UCSD-AML1 (cell line): ENCODE results near the gene MGAT3.

ENCODE experiments used
- DNase-seq: peaks from one replicate; lab custom pipeline; 2025; ENCODE audit not compliant: unreplicated experiment; lab: John Stamatoyannopoulos, UW

Gene MGAT3

DNA sequence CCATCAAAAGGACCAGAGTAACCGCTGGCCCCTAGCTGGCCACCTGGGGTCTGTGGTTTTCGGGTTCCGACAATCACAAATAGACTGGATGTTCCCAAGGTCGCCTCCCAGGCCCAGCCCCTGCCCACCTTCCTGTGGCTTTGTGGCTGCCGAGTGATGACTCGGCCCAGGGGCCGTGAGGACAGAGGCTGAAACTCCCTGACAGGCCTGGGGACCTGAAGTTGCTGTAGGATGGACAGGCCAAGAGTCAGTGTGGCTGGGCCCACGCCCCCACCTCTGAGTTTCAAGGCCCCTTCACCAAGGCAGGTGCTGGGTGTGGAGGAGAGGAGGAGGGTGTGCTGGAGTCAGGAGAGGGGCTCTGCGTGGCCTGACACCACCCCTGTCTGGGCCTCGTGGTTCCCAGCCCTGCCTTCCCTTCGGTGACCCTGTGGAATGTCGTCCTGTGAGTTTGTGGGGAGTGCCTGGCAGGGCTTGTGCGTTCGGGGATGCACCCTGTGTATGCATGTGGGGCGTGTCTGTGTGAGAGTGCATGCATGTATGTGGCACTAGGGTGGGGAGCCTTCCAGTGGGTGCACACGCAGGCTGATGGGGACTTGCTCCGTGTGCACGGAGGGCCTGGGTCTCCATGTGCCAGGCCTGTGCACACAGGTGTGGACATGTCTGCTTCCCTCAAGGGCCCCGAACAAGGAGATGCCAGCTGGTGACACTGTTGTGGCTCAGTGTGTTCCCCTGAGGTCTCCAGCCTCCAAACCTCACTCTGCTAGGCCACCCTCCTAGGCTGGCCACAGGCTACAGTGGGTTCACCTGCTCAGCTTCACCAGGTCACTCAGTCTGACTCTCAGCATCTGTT is 8.4 kb upstream of the MGAT3 start:
- peak; percentile 68 for DNase-seq

DNA sequence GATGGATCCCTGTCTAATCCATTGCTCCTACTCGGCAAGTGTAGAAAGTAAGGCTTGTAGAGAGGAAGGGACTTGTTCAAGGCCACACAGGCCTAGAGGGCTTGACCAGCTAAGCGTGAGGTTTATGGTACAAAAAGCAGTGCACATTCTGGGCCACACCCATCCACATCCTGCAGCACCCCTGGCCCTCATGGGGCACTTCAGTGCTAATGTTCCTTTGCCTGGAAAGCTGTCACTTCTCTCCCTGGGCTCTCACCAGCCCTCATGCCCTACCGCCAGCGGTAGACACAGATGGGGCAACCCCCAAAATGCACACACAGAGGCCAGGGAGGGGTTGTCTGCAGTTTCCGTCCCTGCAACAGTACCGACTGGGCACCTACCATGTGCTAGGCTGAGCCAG is 7.1 kb upstream of the MGAT3 start:
- no peak for DNase-seq

DNA sequence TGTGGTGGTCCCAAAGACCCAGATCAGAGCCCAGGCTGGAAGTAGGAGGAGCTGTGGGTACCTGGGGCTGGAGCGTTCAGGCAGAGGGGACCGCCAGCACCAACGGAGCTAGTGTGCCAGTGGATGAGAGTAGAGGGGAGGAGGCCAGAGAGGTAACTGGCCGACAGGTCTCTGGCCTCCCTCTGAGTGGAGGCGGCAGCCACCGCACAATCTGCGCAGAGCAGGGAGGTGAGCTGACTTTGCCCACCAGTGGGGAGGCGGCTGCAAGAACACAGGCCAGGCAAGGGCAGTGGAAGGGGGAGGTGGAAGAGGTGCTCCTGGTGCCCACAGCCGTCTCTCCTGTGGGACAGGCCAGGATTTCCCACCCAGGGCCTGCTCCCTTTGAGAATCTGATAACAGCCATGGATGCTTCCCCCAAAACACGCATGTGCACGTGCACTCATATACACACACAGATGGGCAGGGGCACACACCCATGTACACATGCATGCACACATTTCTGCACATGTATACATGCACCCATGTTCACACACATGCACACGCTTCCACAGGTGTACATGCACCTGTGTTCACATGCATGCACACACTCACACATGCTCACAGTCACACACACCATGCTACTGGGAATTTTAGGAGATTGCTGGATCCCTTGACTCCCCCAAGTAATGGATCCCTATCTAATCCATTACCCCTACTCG is 6.4 kb upstream of the MGAT3 start:
- DNase-seq = no peak

DNA sequence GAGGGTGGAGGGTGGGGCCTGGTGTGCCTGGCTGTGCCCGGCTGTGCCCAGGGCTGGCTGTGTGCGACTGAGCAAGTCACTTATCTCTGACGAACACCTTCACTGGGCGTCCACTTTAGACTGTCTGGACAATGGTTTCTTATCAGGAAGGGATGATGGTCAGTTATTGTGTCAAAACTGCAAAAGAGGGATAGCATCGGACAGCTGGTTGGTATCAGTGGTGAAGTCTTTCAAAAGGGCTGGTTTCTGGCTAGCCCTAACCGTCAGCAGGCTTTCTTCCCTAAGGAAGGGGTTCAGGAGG is 4.1 kb upstream of the MGAT3 start:
- no peak for DNase-seq

DNA sequence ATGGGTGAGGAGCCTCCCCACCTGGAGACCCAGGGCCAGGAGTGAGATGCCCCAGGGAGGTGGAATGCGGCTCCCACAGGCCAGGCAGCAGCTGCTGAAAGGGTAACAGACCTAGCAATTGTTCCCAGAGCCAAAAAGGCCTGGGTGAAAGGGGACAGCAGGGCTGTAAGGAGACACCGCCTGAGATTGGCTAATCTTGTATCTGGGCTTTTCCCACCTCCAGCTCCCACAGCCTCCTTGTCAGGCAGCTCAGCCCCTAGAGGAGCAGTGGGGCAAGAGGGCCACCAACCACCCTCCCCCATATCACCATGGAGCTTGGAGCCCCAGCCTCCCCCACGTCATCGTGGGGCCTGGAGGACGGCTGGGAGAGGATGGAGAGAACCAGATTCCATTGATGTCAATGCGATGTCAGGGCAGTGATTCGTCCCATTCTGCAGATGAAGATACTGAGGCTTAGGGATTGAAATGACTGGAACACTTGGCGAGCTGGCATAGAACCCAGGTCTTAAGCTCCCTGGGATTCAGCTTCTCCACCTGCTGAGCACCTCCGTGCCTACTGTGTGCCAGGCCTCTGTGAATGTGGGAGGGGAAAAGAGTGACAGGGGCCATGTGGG is 2.9 kb upstream of the MGAT3 start:
- no peak for DNase-seq

DNA sequence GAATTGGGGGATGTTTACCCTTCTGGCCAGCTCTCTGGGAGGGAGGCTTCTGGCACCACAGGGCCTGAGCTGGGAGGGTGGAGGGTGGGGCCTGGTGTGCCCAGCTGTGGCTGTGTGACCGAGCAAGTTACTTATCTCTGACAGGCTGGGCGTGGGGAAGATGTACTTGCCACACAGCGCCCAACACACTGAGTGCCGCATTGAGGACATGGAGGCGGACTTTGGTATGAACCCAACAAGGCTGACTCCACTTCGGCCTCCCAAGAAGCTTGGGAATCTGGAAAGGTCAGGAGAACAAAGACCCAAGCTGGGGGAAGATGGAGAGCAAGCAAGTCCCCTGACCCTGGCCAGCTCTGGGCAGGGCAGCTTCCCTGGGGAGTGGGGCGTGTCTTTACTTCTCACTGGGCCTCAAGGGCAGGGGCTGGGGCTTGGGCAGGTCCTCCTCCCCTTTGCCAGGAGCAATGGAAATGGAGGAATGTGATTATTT is 2.4 kb upstream of the MGAT3 start:
- peak; percentile 39 for DNase-seq

DNA sequence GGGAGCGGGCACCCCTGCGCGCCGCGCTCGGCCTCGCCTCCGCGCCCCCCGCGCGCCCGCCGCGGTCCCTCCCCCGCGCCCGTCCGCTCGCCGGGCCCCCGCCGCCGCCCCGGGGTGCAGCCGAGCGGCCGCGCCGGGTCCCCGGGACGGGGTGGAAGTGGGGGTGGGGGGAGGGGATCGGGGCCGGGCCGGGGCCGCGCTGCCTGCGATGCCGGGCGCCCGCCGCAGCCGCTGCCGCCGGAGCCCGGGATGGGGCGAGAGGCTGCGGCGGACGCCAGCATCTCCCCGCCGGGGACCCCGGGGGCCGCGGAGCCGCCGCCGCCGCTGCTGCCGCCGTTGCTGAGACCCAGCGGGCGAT is 365 bp downstream of the MGAT3 start:
- DNase-seq = no peak

DNA sequence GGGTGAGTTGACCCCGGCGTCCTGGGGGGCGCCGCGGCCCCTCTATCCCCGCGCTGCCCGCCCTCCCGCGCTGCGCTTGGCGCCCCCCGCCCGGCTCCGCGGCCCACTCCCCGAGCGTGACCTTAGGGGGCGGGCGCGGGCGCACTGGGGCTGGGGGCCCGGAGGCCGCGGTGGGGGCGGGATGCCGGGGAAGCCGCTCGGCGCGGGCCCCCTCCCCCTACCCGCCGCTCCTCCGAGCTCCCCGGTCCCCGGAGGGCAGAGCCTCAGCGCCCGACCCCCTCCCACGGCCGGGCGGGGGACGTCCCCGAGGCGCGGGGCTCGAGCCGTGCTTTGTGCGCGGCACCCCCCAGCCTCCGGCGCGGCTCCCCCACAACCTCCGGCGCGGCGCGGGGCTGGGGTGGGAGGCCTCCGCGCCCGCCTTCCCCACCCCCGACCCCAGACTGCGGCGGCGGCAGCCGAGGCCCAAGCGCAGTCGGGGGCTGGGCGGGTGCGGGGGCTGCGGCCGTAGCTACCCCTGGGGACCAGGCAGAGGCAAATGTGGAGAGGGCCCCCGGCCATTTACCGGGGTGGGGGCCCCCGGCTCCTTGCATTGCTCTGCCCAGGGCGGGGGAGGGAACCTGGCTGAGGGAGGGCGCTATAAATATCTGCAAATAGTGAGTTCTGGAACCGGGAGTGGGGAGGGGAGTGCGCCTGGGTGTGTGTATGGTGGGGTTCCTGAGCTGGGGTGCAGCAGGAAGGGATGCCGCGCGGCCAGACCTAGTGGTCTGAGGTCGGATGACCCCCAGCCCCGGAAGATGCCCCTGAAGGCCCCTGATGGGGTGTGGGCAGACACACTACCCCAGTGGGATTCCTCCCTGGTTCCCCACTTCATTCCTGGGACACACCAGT is 988 bp downstream of the MGAT3 start:
- DNase-seq = no peak

DNA sequence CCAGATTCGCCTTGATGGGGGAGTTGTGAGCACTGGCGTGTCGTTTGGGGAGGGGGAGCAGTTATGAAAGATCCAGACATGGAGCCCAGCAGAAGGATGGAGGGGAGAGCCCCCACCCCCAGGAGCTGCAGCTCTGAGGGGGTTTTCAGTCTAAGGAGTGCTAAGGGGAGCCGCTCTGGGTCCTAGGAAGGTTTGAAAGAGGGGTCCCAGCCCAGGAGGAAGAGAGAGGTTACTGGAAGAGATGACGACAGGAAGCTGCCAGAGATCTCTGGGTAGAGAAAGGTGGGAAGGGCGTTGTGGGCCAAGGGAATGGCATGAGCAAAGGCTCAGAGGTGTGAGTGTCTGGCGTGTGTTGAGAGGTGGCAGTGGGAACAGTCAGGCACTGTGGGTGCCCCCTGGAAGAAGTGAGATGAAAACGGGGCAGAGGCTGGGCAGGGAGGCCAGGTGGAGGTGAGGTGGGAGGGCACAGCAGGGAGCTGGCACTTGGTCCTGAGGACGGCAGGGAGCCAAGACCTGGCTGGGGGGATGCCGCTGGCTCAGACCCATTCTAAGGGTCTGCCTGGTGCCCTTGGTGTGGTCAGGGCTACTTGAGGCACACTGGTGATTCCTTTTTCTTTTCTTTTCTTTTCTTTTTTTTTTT is 1.8 kb downstream of the MGAT3 start:
- no peak for DNase-seq

DNA sequence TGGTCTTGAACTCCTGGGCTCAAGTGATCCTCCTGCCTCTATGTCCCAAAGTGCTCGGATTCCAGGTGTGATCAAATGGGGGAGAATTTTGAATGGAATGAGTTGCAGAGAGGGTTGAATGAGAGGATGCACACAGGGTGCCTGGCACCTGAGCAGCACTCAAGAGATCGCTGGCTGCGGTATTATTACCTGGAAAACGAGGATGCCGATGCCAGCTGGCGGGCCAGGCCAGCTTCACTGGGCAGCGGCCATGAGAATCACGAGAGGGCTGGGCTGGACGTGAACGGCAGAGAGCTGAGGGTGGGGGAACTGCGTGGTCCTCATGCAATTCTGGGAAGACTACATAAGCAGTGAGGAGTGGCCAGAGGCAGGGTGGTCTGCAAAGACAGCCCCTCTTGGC is 2.9 kb downstream of the MGAT3 start:
- no peak for DNase-seq

DNA sequence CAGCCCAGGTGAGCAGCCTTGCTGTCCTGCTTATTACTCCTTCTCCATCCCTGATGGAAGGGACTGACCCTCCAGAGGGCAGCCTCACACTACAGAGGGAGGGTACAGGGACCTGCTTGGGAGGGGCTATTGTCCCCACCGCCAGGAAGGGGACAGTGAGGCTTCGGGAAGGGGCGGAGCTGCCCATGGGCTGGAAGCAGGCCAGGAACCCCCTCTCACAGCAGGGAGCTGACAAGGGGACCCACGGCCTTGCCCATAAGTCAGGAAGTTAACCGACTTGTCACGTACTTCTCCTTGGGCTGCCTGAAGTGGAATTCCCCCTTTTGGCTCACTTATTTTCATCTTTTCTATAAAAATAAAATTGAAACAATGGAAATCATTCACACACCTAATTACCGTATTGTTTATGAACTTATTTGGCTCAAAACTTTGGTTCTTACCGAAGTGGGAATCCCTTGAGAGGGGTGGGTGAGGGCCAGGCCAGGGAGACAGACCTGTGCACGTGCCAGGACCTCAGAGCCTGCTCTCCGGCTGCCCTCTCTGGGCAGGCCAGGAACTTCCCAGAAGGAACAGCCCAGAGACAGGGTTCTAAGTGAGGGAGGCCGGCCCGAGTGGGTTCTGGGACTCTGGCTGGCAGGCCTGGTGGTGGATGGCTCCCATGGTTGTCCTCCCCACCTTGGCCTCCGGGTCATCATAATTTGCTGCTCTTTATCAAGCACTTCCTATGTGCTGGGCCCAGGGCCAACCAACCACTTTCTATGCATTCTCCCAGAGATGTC is 5.8 kb downstream of the MGAT3 start:
- DNase-seq = peak; percentile 83

DNA sequence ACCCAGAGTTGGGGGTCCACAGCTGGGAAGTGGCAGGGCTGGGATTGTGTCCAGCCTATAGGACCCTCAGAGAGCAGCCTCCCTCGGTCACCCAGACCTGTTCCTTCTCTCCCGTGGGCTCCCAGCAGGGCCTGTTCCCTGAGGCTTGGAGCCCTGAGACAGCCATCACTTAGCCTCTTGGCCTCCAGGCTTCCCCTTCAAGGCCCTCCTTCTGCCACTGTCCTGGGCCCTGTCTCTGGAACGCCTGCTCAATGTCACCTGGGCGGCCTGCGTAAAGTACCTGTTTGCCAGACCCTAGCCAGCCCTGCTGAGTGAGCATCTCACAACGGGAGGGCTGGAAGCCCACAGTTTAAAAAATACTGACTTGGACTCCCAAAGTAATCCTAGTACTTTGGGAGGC is 6.5 kb downstream of the MGAT3 start:
- DNase-seq = no peak

DNA sequence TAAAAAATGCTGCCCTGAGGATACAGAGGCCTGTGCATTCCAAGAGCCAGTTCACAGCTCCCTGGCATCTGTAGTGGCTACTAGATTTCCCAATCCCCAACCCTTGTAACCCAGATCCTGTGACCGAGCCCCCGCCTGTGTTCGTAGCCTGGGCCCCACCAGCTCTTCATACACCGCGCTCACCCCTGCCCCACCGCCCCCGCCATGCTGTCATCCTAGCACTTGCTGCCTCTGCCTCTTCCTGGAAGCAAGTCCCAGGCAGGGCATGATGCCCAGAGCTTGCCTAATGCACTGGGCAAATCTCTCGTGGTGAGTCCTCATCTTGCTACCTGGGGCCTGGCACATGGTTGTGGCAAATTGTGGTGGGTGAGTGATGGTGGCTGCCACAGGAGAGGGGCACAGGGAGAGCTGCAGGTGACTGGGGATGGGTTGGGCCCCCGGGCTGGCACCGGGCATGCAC is 7.1 kb downstream of the MGAT3 start:
- DNase-seq = no peak

DNA sequence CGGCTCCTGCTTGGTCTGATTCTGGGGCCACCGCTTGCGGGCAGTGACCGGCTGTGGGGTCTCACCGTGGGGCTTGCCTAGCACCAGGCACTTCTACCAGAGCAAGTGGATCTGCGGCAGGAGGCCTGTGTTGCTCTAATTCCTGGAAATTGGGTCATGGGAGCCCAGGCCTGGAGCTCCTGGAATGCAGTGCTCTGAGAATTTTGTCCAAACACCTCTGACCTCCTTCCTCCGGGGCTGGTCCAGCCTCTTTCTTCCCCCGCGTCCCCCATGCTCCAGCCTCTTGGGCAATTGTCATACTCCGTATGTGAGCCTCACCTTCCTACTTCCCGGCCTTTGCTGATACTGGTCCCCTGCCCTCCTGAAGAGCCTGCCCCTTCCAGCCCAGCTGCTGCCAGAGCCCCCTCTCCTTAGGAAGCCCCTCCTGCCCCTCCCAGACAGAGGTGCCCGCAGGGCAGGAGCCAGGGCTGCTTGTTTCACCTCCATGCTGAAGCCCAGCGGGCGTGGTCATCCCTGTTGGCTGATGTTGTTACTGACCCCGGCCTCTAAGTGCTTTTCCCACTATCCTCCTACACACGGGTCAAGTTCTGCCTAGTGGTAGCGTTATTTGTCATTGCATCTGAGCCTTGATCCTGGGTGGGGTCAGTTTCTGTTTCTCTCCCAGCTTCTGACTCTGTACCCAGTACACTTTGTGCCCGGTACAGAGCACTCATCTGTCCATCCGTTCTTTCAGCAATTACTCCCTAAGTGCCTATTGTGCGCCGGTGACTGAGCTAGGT is 9.6 kb downstream of the MGAT3 start:
- no peak for DNase-seq

DNA sequence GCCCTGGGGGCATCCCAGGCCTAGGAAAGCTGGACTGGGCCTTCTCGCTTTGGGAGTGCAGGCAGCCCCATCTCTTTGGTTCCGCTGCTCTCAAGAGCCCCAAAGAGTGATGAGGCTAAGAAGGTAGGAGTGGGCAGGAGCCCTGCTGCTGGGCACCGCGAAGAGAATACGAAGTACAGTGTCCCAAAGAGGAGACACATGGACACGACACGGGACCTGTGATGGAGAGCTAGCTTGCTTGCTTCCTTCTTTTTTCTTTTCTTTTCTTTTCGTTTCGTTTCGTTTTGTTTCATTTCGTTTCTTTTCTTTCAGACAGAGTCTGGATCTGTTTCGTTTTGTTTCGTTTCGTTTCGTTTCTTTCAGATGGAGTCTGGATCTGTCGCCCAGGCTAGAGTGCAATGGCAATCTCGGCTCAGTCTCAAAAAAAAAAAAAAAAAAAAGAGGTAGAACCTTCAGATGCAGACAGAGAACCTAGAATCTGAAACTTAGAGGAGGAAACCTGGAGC is 10.6 kb downstream of the MGAT3 start:
- no peak for DNase-seq

DNA sequence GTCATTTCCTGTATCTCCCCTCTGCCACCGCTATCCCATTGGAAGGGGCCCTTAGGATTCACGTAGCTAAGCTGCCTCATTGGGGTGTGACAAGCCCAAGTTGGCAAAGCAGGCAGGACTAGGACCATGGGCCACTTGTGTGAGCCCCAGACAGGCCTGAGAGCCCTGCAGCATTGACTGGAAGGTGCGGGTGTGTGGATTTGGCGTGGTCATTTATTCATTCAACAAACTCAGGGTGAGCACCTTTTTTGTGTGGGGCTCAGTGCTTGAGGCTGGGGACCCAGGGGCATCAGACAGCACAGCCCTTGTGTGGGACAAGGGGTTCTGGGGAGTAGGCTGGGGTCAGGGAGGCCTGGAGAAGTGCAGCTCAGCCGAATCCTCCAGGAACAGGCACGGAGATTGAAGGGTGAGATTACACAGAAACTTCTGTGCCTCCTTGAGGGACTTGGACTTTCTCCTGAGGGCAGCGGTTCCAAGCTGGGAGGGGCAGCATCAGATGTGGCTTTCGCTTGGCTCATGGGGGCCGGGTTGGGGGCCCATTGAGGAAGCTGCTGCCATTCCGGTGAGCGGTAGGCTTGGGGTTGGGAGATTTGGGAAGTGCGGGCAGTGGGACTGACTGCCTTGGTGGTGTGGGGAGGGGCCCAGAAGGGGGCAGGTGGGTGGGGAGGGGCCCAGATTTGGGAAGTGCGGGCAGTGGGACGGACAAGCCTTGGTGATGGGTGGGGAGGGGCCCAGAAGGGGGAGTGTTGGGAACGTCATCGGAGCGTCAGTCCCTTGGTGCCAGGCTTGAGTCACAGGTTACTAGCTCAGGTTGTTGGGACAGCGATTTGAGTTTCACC is 11.9 kb downstream of the MGAT3 start:
- no peak for DNase-seq

DNA sequence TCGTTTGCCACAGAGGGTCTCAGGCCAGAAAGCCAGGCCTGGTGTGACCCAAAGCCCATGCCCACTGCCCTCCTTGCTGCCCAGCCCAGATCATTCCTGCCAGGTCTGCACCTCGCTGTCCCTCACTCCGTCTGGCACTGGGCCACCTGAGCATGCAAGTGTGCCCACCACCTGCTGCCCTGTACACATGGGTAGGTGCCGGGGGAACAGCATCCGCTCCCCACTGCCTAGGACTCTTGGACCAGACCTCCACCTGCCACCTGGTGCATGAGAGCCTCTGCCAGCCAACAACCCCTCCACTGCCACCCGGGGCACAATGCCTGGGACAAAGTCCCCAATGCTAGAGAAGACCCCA is 12.5 kb downstream of the MGAT3 start:
- no peak for DNase-seq
